Sigmoid colon (tissue), 4 donors: ENCODE measurements around the gene RHBDF1.

Experiments used
- EP300 ChIP-seq, 4 donors: sonication (generic); formaldehyde crosslinking; IDR thresholded peaks; one replicate each; pipeline ENCODE4 v1.6.1; 2017; ENCODE audit warnings: antibody characterized with exemption in 4 of 4
- POLR2AphosphoS5 ChIP-seq, 4 donors: sonication (generic); formaldehyde crosslinking; IDR thresholded peaks; one replicate each; pipeline ENCODE4 v1.6.1; 2017; ENCODE audit warnings: antibody characterized with exemption in 4 of 4
- TF ChIP-seq, protein P1 (sequence below), 4 experiments: fragments of 450-650 bp in 3 of 4; fragments of 200-600 bp in 1 of 4; IDR thresholded peaks; one replicate each; pipeline ENCODE4 v1.5.1; 2016 to 2019; ENCODE audit warnings: antibody characterized with exemption in 4 of 4, mild to moderate bottlenecking in 3 of 4, moderate library complexity in 2 of 4

DNA sequence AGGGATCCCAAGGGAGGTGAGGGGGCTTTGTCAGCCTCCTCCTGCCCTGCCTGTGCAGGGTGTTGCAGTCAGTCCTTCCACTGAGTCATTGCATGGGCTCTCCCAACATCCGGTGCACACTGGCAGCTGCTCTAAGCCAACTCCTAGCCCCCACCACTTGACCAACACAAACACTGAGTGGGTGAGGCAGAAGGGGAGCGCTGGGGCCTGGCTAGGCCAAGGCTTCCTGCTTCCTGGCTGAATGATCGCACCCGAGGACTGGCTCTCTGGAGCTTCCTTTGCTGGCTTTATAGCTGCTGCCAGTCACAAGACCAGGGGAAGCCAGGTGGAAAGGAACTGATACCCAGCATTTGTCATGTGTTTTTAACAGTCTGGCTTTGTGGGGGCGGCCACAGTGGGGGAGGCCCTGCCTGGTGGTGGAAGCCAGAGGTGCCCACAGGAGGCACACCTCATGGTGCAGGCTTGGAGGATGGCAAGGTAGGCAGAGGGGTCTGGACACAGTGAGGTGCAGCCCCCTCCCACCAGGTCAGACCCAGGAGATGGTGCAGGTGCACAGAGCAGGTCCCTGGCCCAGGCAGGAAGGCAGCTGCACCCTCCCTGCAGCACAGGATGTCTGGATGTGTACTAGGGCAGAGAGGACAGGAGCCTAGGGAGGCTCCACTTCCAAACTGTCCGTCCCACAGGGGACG, 12.4 kb upstream of the RHBDF1 start:
- TF ChIP-seq, protein P1, sequence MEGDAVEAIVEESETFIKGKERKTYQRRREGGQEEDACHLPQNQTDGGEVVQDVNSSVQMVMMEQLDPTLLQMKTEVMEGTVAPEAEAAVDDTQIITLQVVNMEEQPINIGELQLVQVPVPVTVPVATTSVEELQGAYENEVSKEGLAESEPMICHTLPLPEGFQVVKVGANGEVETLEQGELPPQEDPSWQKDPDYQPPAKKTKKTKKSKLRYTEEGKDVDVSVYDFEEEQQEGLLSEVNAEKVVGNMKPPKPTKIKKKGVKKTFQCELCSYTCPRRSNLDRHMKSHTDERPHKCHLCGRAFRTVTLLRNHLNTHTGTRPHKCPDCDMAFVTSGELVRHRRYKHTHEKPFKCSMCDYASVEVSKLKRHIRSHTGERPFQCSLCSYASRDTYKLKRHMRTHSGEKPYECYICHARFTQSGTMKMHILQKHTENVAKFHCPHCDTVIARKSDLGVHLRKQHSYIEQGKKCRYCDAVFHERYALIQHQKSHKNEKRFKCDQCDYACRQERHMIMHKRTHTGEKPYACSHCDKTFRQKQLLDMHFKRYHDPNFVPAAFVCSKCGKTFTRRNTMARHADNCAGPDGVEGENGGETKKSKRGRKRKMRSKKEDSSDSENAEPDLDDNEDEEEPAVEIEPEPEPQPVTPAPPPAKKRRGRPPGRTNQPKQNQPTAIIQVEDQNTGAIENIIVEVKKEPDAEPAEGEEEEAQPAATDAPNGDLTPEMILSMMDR (IDR thresholded peaks at IDR 0.05), result no peak
- peak in 3 of 4 donors; percentile 30 to 56 (median 30) for TF ChIP-seq POLR2AphosphoS5 (IDR thresholded peaks at IDR 0.05)
- no peak for TF ChIP-seq EP300 (IDR thresholded peaks at IDR 0.05)
